Measurements from ENCODE around the gene SULT1A1.

DNA sequence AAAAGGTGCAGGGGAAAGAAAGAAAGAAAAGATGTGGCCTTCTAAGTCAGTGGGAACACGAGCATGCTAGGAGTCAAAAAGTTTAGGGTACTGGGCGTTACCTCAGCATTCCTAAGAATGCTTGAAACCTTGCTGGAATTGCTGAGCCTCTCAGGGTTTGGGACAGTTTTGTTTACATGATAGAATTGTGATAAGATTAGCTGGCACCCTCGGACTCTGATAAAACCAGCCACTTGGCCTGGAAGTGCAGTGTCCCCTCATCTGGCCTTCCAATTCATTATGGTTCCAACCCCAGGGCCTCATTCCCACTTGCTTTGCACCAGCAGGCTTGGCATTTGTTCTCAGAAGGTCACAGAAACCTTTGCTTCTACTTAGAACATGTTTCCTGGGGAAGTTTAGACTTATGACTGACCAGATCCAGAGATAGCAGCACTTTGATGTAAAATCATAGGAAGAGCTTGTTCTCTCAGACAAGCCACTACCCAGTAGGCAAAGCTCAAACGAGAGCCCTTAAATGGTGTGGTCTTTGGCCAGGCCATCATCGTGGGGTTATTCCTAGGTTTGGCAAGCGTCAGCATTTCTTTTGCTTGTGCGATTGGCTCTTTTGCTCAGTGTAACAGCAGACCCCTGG, 48.2 kb downstream of the SULT1A1 start:
- TF ChIP-seq, protein P1, sequence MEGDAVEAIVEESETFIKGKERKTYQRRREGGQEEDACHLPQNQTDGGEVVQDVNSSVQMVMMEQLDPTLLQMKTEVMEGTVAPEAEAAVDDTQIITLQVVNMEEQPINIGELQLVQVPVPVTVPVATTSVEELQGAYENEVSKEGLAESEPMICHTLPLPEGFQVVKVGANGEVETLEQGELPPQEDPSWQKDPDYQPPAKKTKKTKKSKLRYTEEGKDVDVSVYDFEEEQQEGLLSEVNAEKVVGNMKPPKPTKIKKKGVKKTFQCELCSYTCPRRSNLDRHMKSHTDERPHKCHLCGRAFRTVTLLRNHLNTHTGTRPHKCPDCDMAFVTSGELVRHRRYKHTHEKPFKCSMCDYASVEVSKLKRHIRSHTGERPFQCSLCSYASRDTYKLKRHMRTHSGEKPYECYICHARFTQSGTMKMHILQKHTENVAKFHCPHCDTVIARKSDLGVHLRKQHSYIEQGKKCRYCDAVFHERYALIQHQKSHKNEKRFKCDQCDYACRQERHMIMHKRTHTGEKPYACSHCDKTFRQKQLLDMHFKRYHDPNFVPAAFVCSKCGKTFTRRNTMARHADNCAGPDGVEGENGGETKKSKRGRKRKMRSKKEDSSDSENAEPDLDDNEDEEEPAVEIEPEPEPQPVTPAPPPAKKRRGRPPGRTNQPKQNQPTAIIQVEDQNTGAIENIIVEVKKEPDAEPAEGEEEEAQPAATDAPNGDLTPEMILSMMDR (IDR thresholded peaks at IDR 0.05), result no peak
- no peak for TF ChIP-seq POLR2A (IDR thresholded peaks at IDR 0.05)
